Hepatocyte (in vitro differentiated cells): Measurements from ENCODE around the gene IMMP1L. TPM values are rescaled to one million over a fixed set of nuclear protein-coding genes. Genes with fewer than 3 reads are reported as not detected.

Source experiments
- DNase-seq: peaks from one replicate; pipeline ENCODE4 v3.0.0-alpha.2; 2016; ENCODE audit warnings: low spot score
- H2AFZ ChIP-seq: fragments of 200-600 bp; sonication (generic); 2 replicates; pipeline ENCODE4 v1.6.0; 2016; ENCODE audit warnings: antibody characterized with exemption, mild to moderate bottlenecking
- H3K27ac ChIP-seq: fragments of 200-600 bp; sonication (generic); 2 replicates; pipeline ENCODE4 v1.5.1; 2016; ENCODE audit warnings: mild to moderate bottlenecking
- H3K27me3 ChIP-seq: fragments of 200-600 bp; sonication (generic); 2 replicates; pipeline ENCODE4 v1.6.1; 2016
- H3K36me3 ChIP-seq: fragments of 200-600 bp; sonication (generic); replicated peaks from 2 replicates; pipeline ENCODE4 v1.5.1; 2016; ENCODE audit warnings: low read depth; ENCODE audit not compliant: insufficient read depth
- H3K4me1 ChIP-seq: fragments of 200-600 bp; sonication (generic); 2 replicates; pipeline ENCODE4 v1.5.1; 2016; ENCODE audit warnings: mild to moderate bottlenecking, moderate library complexity; ENCODE audit not compliant: insufficient read depth
- H3K4me2 ChIP-seq: fragments of 200-600 bp; sonication (generic); 2 replicates; pipeline ENCODE4 v1.6.0; 2016
- H3K4me3 ChIP-seq: fragments of 200-600 bp; sonication (generic); 2 replicates; pipeline ENCODE4 v1.5.1; 2016; ENCODE audit warnings: mild to moderate bottlenecking
- H3K79me2 ChIP-seq: fragments of 200-600 bp; sonication (generic); 2 replicates; pipeline ENCODE4 v1.6.0; 2017; ENCODE audit warnings: mild to moderate bottlenecking
- H3K9me2 ChIP-seq: fragments of 200-600 bp; sonication (generic); replicated peaks from 2 replicates; pipeline ENCODE4 v1.6.0; 2017; ENCODE audit warnings: mild to moderate bottlenecking; ENCODE audit not compliant: insufficient read depth
- H3K9me3 ChIP-seq: fragments of 200-600 bp; sonication (generic); 2 replicates; pipeline ENCODE4 v1.5.1; 2016; ENCODE audit warnings: low read depth, mild to moderate bottlenecking
- H4K20me1 ChIP-seq: fragments of 200-600 bp; sonication (generic); 2 replicates; pipeline ENCODE4 v1.6.0; 2016; ENCODE audit warnings: mild to moderate bottlenecking; ENCODE audit not compliant: insufficient read depth, poor library complexity, severe bottlenecking
- CTCF ChIP-seq: fragments of 200-600 bp; sonication (generic); IDR thresholded peaks from 2 replicates; pipeline ENCODE4 v1.5.1; 2016; ENCODE audit warnings: antibody characterized with exemption, mild to moderate bottlenecking; ENCODE audit not compliant: poor library complexity
- EZH2 ChIP-seq: fragments of 200-600 bp; sonication (generic); IDR thresholded peaks from 2 replicates; pipeline ENCODE4 v1.6.1; 2016; ENCODE audit warnings: antibody characterized with exemption, mild to moderate bottlenecking, borderline replicate concordance
- EZH2phosphoT487 ChIP-seq: fragments of 200-600 bp; sonication (generic); IDR thresholded peaks from one replicate; pipeline ENCODE4 v1.6.1; 2018; ENCODE audit warnings: antibody characterized with exemption, mild to moderate bottlenecking, low read depth, moderate library complexity; ENCODE audit not compliant: unreplicated experiment, severe bottlenecking
- WGBS: methylation state at CpG from one replicate; pipeline ENCODE4 v1.1.6; 2016; ENCODE audit warnings: low lambda C conversion rate; ENCODE audit errors: missing lambda C conversion rate; 5-methylcytosine and 5-hydroxymethylcytosine counted together
- polyA plus RNA-seq: library from polyadenylated mRNA; unstranded; fragments of >200 nt; fragmentation: Nextera tagmentation; extraction: Ambion mirVana; gene quantifications from 2 replicates; pipeline ENCODE4 v1.2.1, GENCODE V29; 2016
- total RNA-seq: library from RNA; depleted of rRNA; stranded (reverse); fragments of >200 nt; gene quantifications from 2 replicates; pipeline ENCODE4 v1.2.3, GENCODE V29; 2014

IMMP1L gene
- total and polyA plus RNA-seq, 2 experiments from 2014 or later = 8.0 to 30.2 TPM

DNA sequence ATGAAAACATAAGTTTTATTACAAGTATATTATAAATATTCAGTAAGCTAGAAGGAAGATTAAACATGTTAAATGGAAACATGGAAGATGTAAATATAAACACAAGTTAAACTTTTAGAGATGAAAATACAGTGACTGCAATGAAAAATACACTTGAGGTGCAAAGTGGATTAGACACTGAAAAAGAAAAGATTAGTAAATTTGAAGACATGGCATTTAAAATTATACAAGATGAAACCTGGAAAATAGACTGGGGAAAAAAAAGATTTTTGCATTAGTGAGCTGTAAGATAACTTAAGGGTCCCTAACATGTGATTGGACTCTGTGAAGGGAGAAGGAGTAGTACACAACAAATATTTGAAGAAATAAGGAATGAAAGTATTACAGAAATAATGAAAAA, 33.4 kb upstream of the IMMP1L start:
- Histone ChIP-seq H3K79me2 (no peaks in the 10 kb centered on the region), H3K4me3 (no peak overlapping the region), H3K27ac (no peak overlapping the region), H2AFZ (no peak overlapping the region), H3K9me3 (no peaks in the 10 kb centered on the region), H3K4me1 (no peaks in the 10 kb centered on the region), H3K27me3 (no peaks in the 10 kb centered on the region), H3K9me2 (no peaks in the 10 kb centered on the region), H3K4me2 (no peak overlapping the region), H3K36me3 (no peaks in the 10 kb centered on the region), H4K20me1 (no peaks in the 10 kb centered on the region)
- TF ChIP-seq EZH2 (no peak), CTCF (no peak), EZH2phosphoT487 (no peak)
- no peak for DNase-seq

DNA sequence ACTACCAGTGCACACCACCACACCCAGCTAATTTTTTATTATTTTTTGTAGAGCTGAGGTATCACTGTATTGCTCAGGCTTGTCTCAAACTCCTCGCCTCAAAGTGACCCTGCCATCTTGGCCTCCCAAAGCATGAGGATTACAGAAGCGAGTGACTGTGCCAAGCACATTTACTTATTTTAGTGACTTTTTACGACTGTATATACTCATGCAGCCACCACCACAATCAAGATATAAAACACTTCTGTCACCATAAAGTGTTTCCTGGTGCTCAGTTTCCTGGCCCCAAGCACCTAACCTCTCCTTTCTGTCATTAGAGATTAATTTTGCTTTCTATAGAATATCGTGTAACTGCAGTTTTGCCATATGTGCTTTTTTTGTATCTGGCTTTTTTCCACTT, 26.1 kb upstream of the IMMP1L start:
- no peak overlapping the region for H3K4me2 ChIP-seq
- WGBS = 93% methylated on average over 4 of the region's 4 CpGs
- H3K27me3 ChIP-seq = no peaks in the 10 kb centered on the region
- H3K4me1 ChIP-seq = no peaks in the 10 kb centered on the region
- TF ChIP-seq EZH2 (no peak), EZH2phosphoT487 (no peak), CTCF (no peak)
- H2AFZ ChIP-seq = no peak overlapping the region
- H3K9me3 ChIP-seq = no peaks in the 10 kb centered on the region
- no peaks in the 10 kb centered on the region for H3K9me2 ChIP-seq
- no peaks in the 10 kb centered on the region for H3K36me3 ChIP-seq
- H3K27ac ChIP-seq = no peak overlapping the region
- no peak overlapping the region for H3K4me3 ChIP-seq
- no peaks in the 10 kb centered on the region for H4K20me1 ChIP-seq
- H3K79me2 ChIP-seq = no peaks in the 10 kb centered on the region
- no peak for DNase-seq

- Histone ChIP-seq H3K79me2 (no peaks in the 10 kb centered on the region), H3K4me2 (no peak overlapping the region), H3K27ac (no peak overlapping the region), H3K9me2 (no peaks in the 10 kb centered on the region), H3K4me1 (no peaks in the 10 kb centered on the region), H2AFZ (no peak overlapping the region), H3K36me3 (no peaks in the 10 kb centered on the region), H3K9me3 (no peaks in the 10 kb centered on the region), H3K27me3 (no peaks in the 10 kb centered on the region), H4K20me1 (no peaks in the 10 kb centered on the region), H3K4me3 (no peak overlapping the region)
- 83% methylated on average over 1 of the region's 1 CpG for WGBS
- TF ChIP-seq CTCF (no peak), EZH2 (no peak), EZH2phosphoT487 (no peak)
- DNase-seq = no peak
Observed at GRCh38 chr11:31531293-31531692, 21.9 kb upstream of the IMMP1L start.

DNA sequence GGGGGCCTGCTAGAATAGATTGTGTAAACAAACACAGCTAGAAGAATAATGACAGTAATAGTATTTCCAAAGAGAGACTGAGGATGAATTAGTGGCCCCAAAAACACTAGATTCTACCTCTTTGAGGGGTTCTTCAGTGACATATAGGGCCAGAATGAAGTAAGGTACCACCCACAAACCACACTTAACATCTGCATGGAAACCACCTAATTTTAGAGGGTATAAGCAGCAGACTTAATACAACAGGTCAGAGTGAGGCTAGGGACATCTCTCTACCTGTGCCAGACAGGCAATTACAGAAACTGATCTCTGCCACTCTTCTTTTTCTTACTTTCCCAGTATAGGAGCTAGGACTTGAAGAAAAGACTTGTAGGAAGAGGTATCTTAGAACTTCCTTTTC, 20.3 kb upstream of the IMMP1L start:
- no peak overlapping the region for H2AFZ ChIP-seq
- H3K4me1 ChIP-seq = no peaks in the 10 kb centered on the region
- H3K27me3 ChIP-seq = no peaks in the 10 kb centered on the region
- no peak for TF ChIP-seq EZH2phosphoT487
- TF ChIP-seq EZH2 = no peak
- no peak for TF ChIP-seq CTCF
- DNase-seq = no peak
- H3K27ac ChIP-seq = no peak overlapping the region
- H3K9me2 ChIP-seq = no peaks in the 10 kb centered on the region
- no peak overlapping the region for H3K4me3 ChIP-seq
- H4K20me1 ChIP-seq = no peaks in the 10 kb centered on the region
- H3K4me2 ChIP-seq = no peak overlapping the region
- no peaks in the 10 kb centered on the region for H3K36me3 ChIP-seq
- H3K79me2 ChIP-seq = no peaks in the 10 kb centered on the region
- no peaks in the 10 kb centered on the region for H3K9me3 ChIP-seq
